Measurements from ENCODE around the gene CXCR4.
"Not testable (repeated sequence)": the region's sequence is repeated elsewhere in the genome, so short reads cannot be mapped to it uniquely, and the experiment has no call there.

The CXCR4 gene

DNA sequence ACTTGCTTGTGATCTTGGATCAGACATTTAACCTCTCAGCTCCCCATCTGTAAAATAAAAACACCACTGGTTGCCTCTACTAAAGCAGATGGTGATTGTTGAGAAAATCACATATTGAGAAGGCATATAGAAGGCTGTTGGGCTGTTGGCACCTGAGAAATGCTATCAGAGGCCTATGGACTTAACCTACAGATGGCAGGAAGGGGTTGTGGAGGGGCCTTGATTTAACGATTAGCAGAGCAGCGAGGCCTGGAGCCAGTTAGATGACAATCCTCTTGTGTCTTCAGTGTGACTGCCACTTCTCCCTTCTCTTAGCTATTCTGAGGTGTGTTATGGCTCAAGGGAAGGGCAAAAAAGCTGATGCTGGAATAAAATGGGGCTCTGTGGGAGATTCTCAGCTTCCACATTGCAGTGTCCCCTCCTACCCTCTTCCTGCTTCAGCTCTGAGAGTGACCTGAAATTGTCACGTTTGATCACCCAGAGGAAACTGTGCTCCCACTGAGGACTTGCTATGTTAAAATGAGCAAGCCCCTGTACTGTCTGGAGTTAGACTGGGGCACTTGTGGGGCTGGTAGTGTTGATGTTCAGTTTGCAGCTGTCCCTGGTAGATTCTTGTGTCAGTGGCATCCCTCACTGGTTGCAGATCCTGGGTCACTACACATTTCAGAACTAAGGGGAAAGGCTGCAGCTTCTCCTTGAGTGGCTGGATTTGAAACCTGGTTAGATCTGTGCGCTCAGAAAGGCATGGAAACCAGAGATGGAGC lies 31.5 kb downstream of the CXCR4 start:
- TF ChIP-seq POLR2AphosphoS5 (IDR thresholded peaks at IDR 0.05; ENCODE audit: low read depth, low read length) (no peak), POLR2A (IDR thresholded peaks at IDR 0.05; ENCODE audit: low read depth, low read length) (no peak), TAF1 (IDR thresholded peaks at IDR 0.05; ENCODE audit: borderline replicate concordance, low read depth, low read length) (no peak)
- DNase-seq (ENCODE audit: insufficient read length) (no peak), FAIRE-seq (no peak)

GRCh38 chr2:136085453-136086209 lies 32.3 kb downstream of the CXCR4 start:
- DNase-seq (ENCODE audit: insufficient read length) (no peak), FAIRE-seq (no peak)
- no peak for TF ChIP-seq TAF1 (IDR thresholded peaks at IDR 0.05; ENCODE audit: borderline replicate concordance, low read depth, low read length)
- TF ChIP-seq POLR2A (IDR thresholded peaks at IDR 0.05; ENCODE audit: low read depth, low read length), result no peak
- TF ChIP-seq POLR2AphosphoS5 (IDR thresholded peaks at IDR 0.05; ENCODE audit: low read depth, low read length), result no peak

DNA sequence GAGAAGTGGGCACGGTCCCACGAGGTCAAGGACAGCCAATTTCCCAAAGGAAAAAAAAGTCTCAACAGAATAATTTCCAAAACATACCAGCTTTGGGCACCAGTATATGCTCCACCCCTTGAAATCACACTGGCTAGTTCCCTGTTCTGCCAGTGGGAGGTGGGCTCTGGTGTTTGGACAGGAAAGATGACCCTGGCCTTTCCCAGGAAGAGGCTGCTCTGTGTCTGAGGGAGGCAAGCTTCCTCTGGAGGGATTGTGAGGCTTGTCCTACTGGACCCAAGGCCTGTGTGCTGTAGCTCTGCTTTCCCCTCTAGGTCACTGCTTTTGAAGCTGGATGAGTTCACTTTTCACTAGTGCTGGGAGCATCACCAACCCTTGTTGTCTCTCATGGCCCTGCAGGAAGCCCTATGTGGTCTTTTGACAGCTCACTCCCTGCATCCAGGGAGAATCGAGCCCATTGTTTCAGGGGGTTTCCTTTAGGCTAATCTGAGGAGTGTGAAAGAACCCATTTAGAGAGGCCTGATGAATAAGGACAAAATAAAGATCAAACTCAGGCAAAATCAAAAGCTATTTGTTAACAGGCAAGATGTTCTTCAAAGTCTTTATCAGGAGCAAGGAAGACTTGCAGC lies 36.3 kb downstream of the CXCR4 start:
- no peak for DNase-seq (ENCODE audit: insufficient read length)
- no peak for FAIRE-seq
- TF ChIP-seq POLR2AphosphoS5 (IDR thresholded peaks at IDR 0.05; ENCODE audit: low read depth, low read length) (no peak), TAF1 (IDR thresholded peaks at IDR 0.05; ENCODE audit: borderline replicate concordance, low read depth, low read length) (no peak), POLR2A (IDR thresholded peaks at IDR 0.05; ENCODE audit: low read depth, low read length) (no peak)

GRCh38 chr2:136080114-136080513 lies 37.8 kb downstream of the CXCR4 start:
- DNase-seq (ENCODE audit: insufficient read length) (no peak), FAIRE-seq (no peak)
- no peak for TF ChIP-seq POLR2A (IDR thresholded peaks at IDR 0.05; ENCODE audit: low read depth, low read length)
- TF ChIP-seq TAF1 (IDR thresholded peaks at IDR 0.05; ENCODE audit: borderline replicate concordance, low read depth, low read length), result no peak
- TF ChIP-seq POLR2AphosphoS5 (IDR thresholded peaks at IDR 0.05; ENCODE audit: low read depth, low read length), result no peak

GRCh38 chr2:136077107-136077506 lies 40.8 kb downstream of the CXCR4 start:
- no peak for FAIRE-seq
- no peak for DNase-seq (ENCODE audit: insufficient read length)
- TF ChIP-seq POLR2A (IDR thresholded peaks at IDR 0.05; ENCODE audit: low read depth, low read length) (no peak), POLR2AphosphoS5 (IDR thresholded peaks at IDR 0.05; ENCODE audit: low read depth, low read length) (no peak), TAF1 (IDR thresholded peaks at IDR 0.05; ENCODE audit: borderline replicate concordance, low read depth, low read length) (no peak)

DNA sequence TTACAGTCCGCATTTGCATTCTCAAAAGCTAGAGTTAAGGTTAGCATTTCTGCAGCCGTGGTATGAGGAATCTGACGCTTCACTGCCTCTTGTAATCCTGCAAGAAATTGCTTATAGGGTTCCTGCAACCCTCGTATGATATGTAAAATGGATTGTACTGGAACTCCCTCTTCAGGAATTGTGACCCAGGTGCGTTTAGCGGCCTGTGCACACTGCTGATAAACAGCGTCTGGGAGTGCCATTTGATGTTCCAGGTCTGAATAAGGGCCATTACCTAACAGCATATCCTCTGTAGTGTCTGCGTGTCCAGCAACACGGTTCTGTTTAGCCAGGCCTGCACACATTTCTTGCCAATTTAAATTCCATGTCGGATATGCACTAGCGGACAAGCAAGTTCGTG lies 42.5 kb downstream of the CXCR4 start:
- no peak for FAIRE-seq
- no peak for TF ChIP-seq POLR2A (IDR thresholded peaks at IDR 0.05; ENCODE audit: low read depth, low read length)
- TF ChIP-seq POLR2AphosphoS5 (IDR thresholded peaks at IDR 0.05; ENCODE audit: low read depth, low read length), result no peak
- TF ChIP-seq TAF1 (IDR thresholded peaks at IDR 0.05; ENCODE audit: borderline replicate concordance, low read depth, low read length), result no peak
- no peak for DNase-seq (ENCODE audit: insufficient read length)

- no peak for TF ChIP-seq POLR2A (IDR thresholded peaks at IDR 0.05; ENCODE audit: low read depth, low read length)
- TF ChIP-seq TAF1 (IDR thresholded peaks at IDR 0.05; ENCODE audit: borderline replicate concordance, low read depth, low read length), result no peak
- no peak for TF ChIP-seq POLR2AphosphoS5 (IDR thresholded peaks at IDR 0.05; ENCODE audit: low read depth, low read length)
- no peak for FAIRE-seq
- DNase-seq (ENCODE audit: insufficient read length), result no peak
Measured at GRCh38 chr2:136072621-136073020, 45.3 kb downstream of the CXCR4 start.

DNA sequence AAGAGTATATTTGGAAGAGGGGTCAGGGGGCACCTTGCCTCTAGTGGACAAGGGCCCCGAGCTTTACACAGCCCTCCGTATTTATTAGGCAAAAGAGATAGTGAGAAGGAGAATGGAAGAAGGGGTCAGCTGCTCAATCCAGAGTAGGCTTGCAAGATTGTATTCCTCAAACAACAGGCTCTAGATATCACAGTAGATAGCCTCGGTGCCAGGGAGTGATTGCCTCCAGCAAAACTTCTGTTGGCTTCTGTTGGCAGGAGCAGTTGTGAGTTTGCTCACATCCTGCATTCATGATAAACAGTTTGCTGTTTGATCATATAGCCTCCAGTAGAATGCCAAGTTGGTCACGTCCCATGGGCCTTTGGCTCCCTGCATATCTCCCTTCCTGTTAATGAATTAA lies 46.1 kb downstream of the CXCR4 start:
- DNase-seq (ENCODE audit: insufficient read length); FAIRE-seq: not testable (repeated sequence)

DNA sequence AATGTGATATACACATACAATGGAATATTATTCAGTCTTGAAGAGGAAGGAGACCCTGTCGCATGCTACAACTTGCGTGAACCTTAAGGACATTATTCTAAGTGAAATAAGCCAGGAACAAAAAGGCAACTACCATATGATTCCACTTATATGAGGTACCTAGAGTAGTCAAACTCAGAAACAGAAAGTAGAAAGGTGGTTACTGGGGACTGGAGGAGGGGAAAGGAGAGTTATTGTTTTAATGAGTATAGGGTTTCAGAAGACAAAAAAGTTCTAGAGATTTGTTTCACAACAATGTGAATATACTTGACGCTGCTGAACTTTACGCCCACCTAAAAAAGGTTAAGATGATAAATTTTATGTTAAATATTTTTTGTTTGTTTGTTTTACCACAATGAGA lies 47.0 kb downstream of the CXCR4 start:
- no peak for DNase-seq (ENCODE audit: insufficient read length)
- FAIRE-seq, result no peak
- TF ChIP-seq TAF1 (IDR thresholded peaks at IDR 0.05; ENCODE audit: borderline replicate concordance, low read depth, low read length) (no peak), POLR2AphosphoS5 (IDR thresholded peaks at IDR 0.05; ENCODE audit: low read depth, low read length) (no peak), POLR2A (IDR thresholded peaks at IDR 0.05; ENCODE audit: low read depth, low read length) (no peak)

GRCh38 chr2:136069773-136070172 lies 48.2 kb downstream of the CXCR4 start:
- FAIRE-seq (no peak), DNase-seq (ENCODE audit: insufficient read length) (no peak)
- TF ChIP-seq POLR2AphosphoS5 (IDR thresholded peaks at IDR 0.05; ENCODE audit: low read depth, low read length), result no peak
- no peak for TF ChIP-seq TAF1 (IDR thresholded peaks at IDR 0.05; ENCODE audit: borderline replicate concordance, low read depth, low read length)
- no peak for TF ChIP-seq POLR2A (IDR thresholded peaks at IDR 0.05; ENCODE audit: low read depth, low read length)

- FAIRE-seq (peak; percentile 76), DNase-seq (ENCODE audit: insufficient read length) (no peak)
- TF ChIP-seq POLR2A (IDR thresholded peaks at IDR 0.05; ENCODE audit: low read depth, low read length), result no peak
- TF ChIP-seq POLR2AphosphoS5 (IDR thresholded peaks at IDR 0.05; ENCODE audit: low read depth, low read length), result no peak
- no peak for TF ChIP-seq TAF1 (IDR thresholded peaks at IDR 0.05; ENCODE audit: borderline replicate concordance, low read depth, low read length)
Measured at GRCh38 chr2:136068581-136069227, 49.2 kb downstream of the CXCR4 start.
